Natural killer cell treated with Interleukin-12 subunit alpha and Interleukin-12 subunit beta and Interleukin-15 and Interleukin-18, amount 100 ng/mL, for 72 hours (primary cell): ENCODE results near the gene DTD1. TPM values are rescaled to one million over a fixed set of nuclear protein-coding genes. Genes with fewer than 3 reads are reported as not detected.
A peak's percentile ranks its signal among the peaks of the same experiment; 100 is the strongest.

Experiments
- ATAC-seq, 2 donors: fragments of 150-1000 bp; cut with Tn5 transposase in 1 of 2; sonication (Bioruptor Pico), chemical (Tn5 transposase) in 1 of 2; 2 replicates each; pipeline ENCODE4 v1.10.0; 2021
- DNase-seq: peaks from one replicate; pipeline ENCODE4 v3.0.0; 2022; ENCODE audit warnings: low spot score
- H3K27ac Mint-ChIP-seq, 2 donors: 1 replicate in 1 of 2; 2 replicates in 1 of 2; pipeline ENCODE4 v1.8.0; 2022; ENCODE audit warnings: mixed read lengths in 2 of 2, mild to moderate bottlenecking in 1 of 2, moderate library complexity in 1 of 2
- H3K27me3 Mint-ChIP-seq, 2 donors: 1 replicate in 1 of 2; 2 replicates in 1 of 2; pipeline ENCODE4 v1.8.0; 2022; ENCODE audit warnings: mixed read lengths in 2 of 2
- H3K36me3 Mint-ChIP-seq: one replicate; pipeline ENCODE4 v1.8.0; 2022; ENCODE audit warnings: mixed read lengths
- H3K4me1 Mint-ChIP-seq, 2 donors: 1 replicate in 1 of 2; 2 replicates in 1 of 2; pipeline ENCODE4 v1.8.0; 2022; ENCODE audit warnings: low read depth in 2 of 2, mixed read lengths in 2 of 2, mild to moderate bottlenecking in 1 of 2
- H3K4me3 Mint-ChIP-seq: one replicate; pipeline ENCODE4 v1.8.0; 2022; ENCODE audit warnings: mixed read lengths
- H3K9me3 Mint-ChIP-seq: 2 replicates; pipeline ENCODE4 v1.8.0; 2022; ENCODE audit warnings: mixed read lengths
- total RNA-seq, 2 donors: library from RNA; stranded (reverse); gene quantifications; one replicate each; pipeline ENCODE4 v1.2.3, GENCODE V29; 2022

The DTD1 gene
- total RNA-seq: 10 to 100 TPM; 46.1 to 49.8 TPM

GRCh38 chr20:18587665-18588573 is at the start of gene DTD1:
Gene DTD1 (plus strand): TSS chr20:18588054. CDS start chr20:18588073, 19 bp downstream.
- Mint-ChIP-seq H3K36me3 (no peaks in the 10 kb centered on the region), H3K4me1 (peaks cover 18 to 23% of the 10 kb centered on the region in 2 donors), H3K27me3 (peaks cover 5 to 9% of the 10 kb centered on the region in 2 donors), H3K9me3 (no peaks in the 10 kb centered on the region), H3K4me3 (peak within 1 kb of the TSS; percentile 81), H3K27ac (peak within 1 kb of the TSS; percentile 50 to 92)
- ATAC-seq: peak; percentile 96
- peak; percentile 96 for DNase-seq

DNA sequence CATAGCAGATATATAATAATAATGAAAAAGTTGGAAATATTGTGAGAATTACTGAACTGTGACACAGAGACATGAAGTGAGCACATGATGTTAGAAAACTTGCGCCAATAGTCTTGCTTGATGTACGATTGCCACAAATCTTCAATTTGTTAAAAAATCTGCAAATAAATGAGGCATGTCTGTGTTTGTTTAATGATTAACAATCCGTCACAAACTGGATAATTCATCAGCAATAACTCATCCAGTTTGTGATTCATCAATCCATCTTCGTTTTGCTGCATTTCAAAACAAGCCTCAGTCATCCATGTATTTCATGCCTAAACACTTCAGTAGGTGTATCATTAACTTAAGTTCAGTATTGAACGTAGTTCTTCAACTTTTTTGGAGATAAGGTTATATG is 46.1 kb upstream of the DTD1 start:
- no peaks in the 10 kb centered on the region for H3K9me3 Mint-ChIP-seq
- ATAC-seq (no peak), DNase-seq (no peak)
- H3K27ac Mint-ChIP-seq: no peak overlapping the region
- H3K27me3 Mint-ChIP-seq: no peaks in the 10 kb centered on the region
- no peak overlapping the region for H3K4me3 Mint-ChIP-seq
- peaks cover 0 to 17% of the 10 kb centered on the region in 2 donors for H3K4me1 Mint-ChIP-seq
- peaks cover 32% of the 10 kb centered on the region for H3K36me3 Mint-ChIP-seq

- H3K27me3 Mint-ChIP-seq: no peaks in the 10 kb centered on the region
- ATAC-seq: no peak
- no peaks in the 10 kb centered on the region for H3K9me3 Mint-ChIP-seq
- H3K4me1 Mint-ChIP-seq: peaks cover 0 to 17% of the 10 kb centered on the region in 2 donors
- peaks cover 29% of the 10 kb centered on the region for H3K36me3 Mint-ChIP-seq
- no peak overlapping the region for H3K27ac Mint-ChIP-seq
- no peak overlapping the region for H3K4me3 Mint-ChIP-seq
- no peak for DNase-seq
Observed at GRCh38 chr20:18543216-18543615, 44.6 kb upstream of the DTD1 start.

GRCh38 chr20:18543932-18544331 is 43.9 kb upstream of the DTD1 start:
- no peak overlapping the region for H3K27ac Mint-ChIP-seq
- H3K36me3 Mint-ChIP-seq: peaks cover 34% of the 10 kb centered on the region

GRCh38 chr20:18545566-18545965 is 42.3 kb upstream of the DTD1 start:
- peaks cover 27% of the 10 kb centered on the region for H3K36me3 Mint-ChIP-seq
- DNase-seq: no peak
- no peaks in the 10 kb centered on the region for H3K27me3 Mint-ChIP-seq
- ATAC-seq: no peak
- H3K9me3 Mint-ChIP-seq: no peaks in the 10 kb centered on the region
- H3K4me1 Mint-ChIP-seq: peaks cover 0 to 12% of the 10 kb centered on the region in 2 donors
- H3K4me3 Mint-ChIP-seq: no peak overlapping the region
- H3K27ac Mint-ChIP-seq: no peak overlapping the region

More at GRCh38 chr20:18543932-18544331, 43.9 kb upstream of the DTD1 start:
- Mint-ChIP-seq H3K9me3 (no peaks in the 10 kb centered on the region), H3K27me3 (no peaks in the 10 kb centered on the region), H3K4me1 (peaks cover 0 to 17% of the 10 kb centered on the region in 2 donors), H3K4me3 (no peak overlapping the region)
- no peak for DNase-seq
- ATAC-seq: no peak

- no peak for ATAC-seq
- H3K27me3 Mint-ChIP-seq: no peaks in the 10 kb centered on the region
- H3K27ac Mint-ChIP-seq: no peak overlapping the region
- H3K4me3 Mint-ChIP-seq: no peak overlapping the region
- H3K4me1 Mint-ChIP-seq: peaks cover 0 to 5% of the 10 kb centered on the region in 2 donors
- H3K9me3 Mint-ChIP-seq: no peaks in the 10 kb centered on the region
- DNase-seq: no peak
- H3K36me3 Mint-ChIP-seq: peaks cover 21% of the 10 kb centered on the region
Observed at GRCh38 chr20:18548465-18548864, 39.4 kb upstream of the DTD1 start.

GRCh38 chr20:18553746-18554145 is 34.1 kb upstream of the DTD1 start:
- no peak for ATAC-seq
- H3K9me3 Mint-ChIP-seq: no peaks in the 10 kb centered on the region
- H3K36me3 Mint-ChIP-seq: peaks cover 9% of the 10 kb centered on the region
- no peak overlapping the region for H3K27ac Mint-ChIP-seq
- H3K4me3 Mint-ChIP-seq: no peak overlapping the region
- H3K4me1 Mint-ChIP-seq: no peaks in the 10 kb centered on the region
- H3K27me3 Mint-ChIP-seq: no peaks in the 10 kb centered on the region
- DNase-seq: no peak

GRCh38 chr20:18566892-18567738 is 20.7 kb upstream of the DTD1 start, which contains the start of gene SMIM26:
Gene SMIM26 (plus strand): TSS chr20:18567432. CDS start chr20:18567479, 47 bp downstream.
- H3K27me3 Mint-ChIP-seq: no peaks in the 10 kb centered on the region
- no peaks in the 10 kb centered on the region for H3K9me3 Mint-ChIP-seq
- ATAC-seq: peak; percentile 100
- peak within 1 kb of the TSS; percentile 83 to 94 for H3K27ac Mint-ChIP-seq
- peaks cover 12 to 16% of the 10 kb centered on the region in 2 donors for H3K4me1 Mint-ChIP-seq
- H3K4me3 Mint-ChIP-seq: peak within 1 kb of the TSS; percentile 92
- peaks cover 11% of the 10 kb centered on the region for H3K36me3 Mint-ChIP-seq
- peak; percentile 95 for DNase-seq

DNA sequence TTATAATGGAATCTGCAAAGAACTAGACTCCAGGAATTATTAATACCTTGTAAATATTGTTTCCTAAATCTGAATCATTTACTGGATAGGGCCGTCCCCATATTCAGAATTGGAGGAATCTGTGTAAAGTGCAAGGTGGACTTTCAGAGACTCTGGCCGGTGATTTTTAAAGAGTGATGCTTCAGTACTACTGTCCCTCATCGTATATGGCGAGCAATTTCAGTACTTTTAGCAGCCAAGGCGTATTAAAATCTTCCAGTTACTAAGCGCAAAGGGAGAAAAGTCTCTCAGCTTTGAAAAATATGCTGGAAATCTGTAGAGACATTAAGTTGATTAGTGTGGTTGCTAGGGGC is 20.1 kb upstream of the DTD1 start:
- peak overlapping the region; percentile 92 for H3K4me3 Mint-ChIP-seq
- peak overlapping the region; percentile 83 to 94 for H3K27ac Mint-ChIP-seq
- peaks cover 10% of the 10 kb centered on the region for H3K36me3 Mint-ChIP-seq
- no peaks in the 10 kb centered on the region for H3K27me3 Mint-ChIP-seq
- no peaks in the 10 kb centered on the region for H3K9me3 Mint-ChIP-seq
- DNase-seq (no peak), ATAC-seq (peak in 1 of 2 donors; percentile 14)
- peaks cover 12 to 16% of the 10 kb centered on the region in 2 donors for H3K4me1 Mint-ChIP-seq

DNA sequence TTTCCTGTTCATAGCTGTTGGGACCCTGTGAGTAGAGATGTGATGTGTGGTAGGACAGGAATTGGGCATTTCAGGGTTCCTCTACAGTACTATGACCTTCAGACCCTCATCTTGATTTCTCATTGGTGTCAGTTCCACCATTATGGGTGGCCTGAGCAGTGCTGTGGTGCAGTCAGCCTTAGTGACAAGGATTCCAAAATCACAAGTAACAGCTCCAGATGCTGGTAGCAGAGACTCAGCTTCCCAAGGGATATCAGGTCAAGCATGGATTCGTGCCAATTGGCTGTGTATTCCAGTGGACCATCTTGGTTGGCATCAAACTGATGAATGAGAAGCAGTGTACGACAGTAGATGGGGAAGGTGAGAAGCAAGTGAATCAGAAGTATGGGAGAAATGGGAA is 16.8 kb upstream of the DTD1 start:
- Mint-ChIP-seq H3K4me3 (no peak overlapping the region), H3K27ac (no peak overlapping the region), H3K36me3 (peaks cover 6% of the 10 kb centered on the region), H3K4me1 (peaks cover 12 to 16% of the 10 kb centered on the region in 2 donors), H3K9me3 (no peaks in the 10 kb centered on the region), H3K27me3 (no peaks in the 10 kb centered on the region)
- no peak for ATAC-seq
- DNase-seq: no peak

- H3K27me3 Mint-ChIP-seq: no peaks in the 10 kb centered on the region
- peaks cover 7 to 14% of the 10 kb centered on the region in 2 donors for H3K4me1 Mint-ChIP-seq
- no peaks in the 10 kb centered on the region for H3K9me3 Mint-ChIP-seq
- no peak overlapping the region for H3K4me3 Mint-ChIP-seq
- H3K27ac Mint-ChIP-seq: peak overlapping the region in 1 of 2 donors; percentile 30
- ATAC-seq (no peak), DNase-seq (no peak)
- H3K36me3 Mint-ChIP-seq: peaks cover 5% of the 10 kb centered on the region
Observed at GRCh38 chr20:18571578-18571977, 16.3 kb upstream of the DTD1 start.

- Mint-ChIP-seq H3K27me3 (no peaks in the 10 kb centered on the region), H3K27ac (no peak overlapping the region), H3K36me3 (no peaks in the 10 kb centered on the region), H3K4me1 (peaks cover 0 to 6% of the 10 kb centered on the region in 2 donors), H3K9me3 (no peaks in the 10 kb centered on the region), H3K4me3 (no peak overlapping the region)
- ATAC-seq (no peak), DNase-seq (no peak)
Observed at GRCh38 chr20:18577942-18578341, 9.9 kb upstream of the DTD1 start.

DNA sequence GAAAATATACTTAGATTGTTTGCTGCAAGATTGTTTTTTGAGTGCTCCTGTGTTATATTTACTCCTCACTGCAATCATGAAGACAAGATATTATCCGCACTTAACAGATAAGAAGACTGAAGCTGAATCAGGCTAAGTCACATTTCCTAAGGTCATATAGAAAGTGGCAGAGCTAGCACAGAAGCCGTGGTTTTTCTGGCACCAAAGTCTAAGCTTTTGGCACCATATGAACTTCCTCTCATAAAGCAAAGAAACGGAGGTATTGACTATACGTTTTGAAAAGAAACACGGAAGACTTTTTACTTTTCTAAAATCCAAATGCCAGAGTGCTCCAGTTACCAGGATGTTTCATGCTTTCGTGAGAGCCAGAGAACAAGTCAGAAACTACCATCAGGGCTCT is 9.3 kb upstream of the DTD1 start:
- H3K9me3 Mint-ChIP-seq: no peaks in the 10 kb centered on the region
- no peaks in the 10 kb centered on the region for H3K36me3 Mint-ChIP-seq
- H3K4me1 Mint-ChIP-seq: peaks cover 0 to 6% of the 10 kb centered on the region in 2 donors
- H3K27me3 Mint-ChIP-seq: peaks cover 0 to 1% of the 10 kb centered on the region in 2 donors
- DNase-seq: no peak
- no peak for ATAC-seq
- peak overlapping the region; percentile 31 for H3K4me3 Mint-ChIP-seq
- H3K27ac Mint-ChIP-seq: no peak overlapping the region

DNA sequence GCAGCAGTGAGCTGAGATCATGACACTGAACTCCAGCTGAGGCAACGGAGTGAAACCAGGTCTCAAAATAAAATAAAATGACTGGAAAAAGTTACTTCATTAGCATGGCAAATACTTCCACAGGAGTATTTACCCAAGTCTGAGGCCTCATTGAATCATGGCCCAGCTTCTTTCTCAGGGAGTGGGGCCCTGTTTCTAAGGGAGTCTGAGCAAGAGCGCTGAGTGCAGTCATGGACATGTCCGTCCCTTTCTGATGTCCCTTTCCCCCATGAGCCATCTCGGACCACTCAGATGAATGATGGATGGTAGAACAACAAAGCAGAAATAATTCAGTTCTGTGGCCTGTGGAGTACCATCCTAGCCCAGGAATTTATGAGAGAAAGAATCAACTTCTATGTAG is 7.8 kb upstream of the DTD1 start:
- H3K9me3 Mint-ChIP-seq: no peaks in the 10 kb centered on the region
- H3K4me3 Mint-ChIP-seq: no peak overlapping the region
- no peak for DNase-seq
- ATAC-seq: no peak
- H3K36me3 Mint-ChIP-seq: no peaks in the 10 kb centered on the region
- peaks cover 0 to 6% of the 10 kb centered on the region in 2 donors for H3K4me1 Mint-ChIP-seq
- H3K27ac Mint-ChIP-seq: no peak overlapping the region
- H3K27me3 Mint-ChIP-seq: peaks cover 5 to 9% of the 10 kb centered on the region in 2 donors
